C4-2B (cell line): ENCODE measurements around the gene PRKCD.

Source experiments
- H3K27ac ChIP-seq: fragments of 450-650 bp; 2 replicates; pipeline ENCODE4 v1.5.1; 2017
- ZFX ChIP-seq: fragments of 450-650 bp; IDR thresholded peaks from 2 replicates; pipeline ENCODE4 v1.6.1; 2017
- TF ChIP-seq, protein P1 (sequence below): fragments of 450-650 bp; conservative IDR thresholded peaks from 2 replicates; pipeline ENCODE4 v1.5.1; 2017; ENCODE audit warnings: mild to moderate bottlenecking

Gene PRKCD

GRCh38 chr3:53217175-53217574 is 56.2 kb downstream of the PRKCD start:
- TF ChIP-seq, protein P1, sequence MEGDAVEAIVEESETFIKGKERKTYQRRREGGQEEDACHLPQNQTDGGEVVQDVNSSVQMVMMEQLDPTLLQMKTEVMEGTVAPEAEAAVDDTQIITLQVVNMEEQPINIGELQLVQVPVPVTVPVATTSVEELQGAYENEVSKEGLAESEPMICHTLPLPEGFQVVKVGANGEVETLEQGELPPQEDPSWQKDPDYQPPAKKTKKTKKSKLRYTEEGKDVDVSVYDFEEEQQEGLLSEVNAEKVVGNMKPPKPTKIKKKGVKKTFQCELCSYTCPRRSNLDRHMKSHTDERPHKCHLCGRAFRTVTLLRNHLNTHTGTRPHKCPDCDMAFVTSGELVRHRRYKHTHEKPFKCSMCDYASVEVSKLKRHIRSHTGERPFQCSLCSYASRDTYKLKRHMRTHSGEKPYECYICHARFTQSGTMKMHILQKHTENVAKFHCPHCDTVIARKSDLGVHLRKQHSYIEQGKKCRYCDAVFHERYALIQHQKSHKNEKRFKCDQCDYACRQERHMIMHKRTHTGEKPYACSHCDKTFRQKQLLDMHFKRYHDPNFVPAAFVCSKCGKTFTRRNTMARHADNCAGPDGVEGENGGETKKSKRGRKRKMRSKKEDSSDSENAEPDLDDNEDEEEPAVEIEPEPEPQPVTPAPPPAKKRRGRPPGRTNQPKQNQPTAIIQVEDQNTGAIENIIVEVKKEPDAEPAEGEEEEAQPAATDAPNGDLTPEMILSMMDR: no peak
- no peak for TF ChIP-seq ZFX
- H3K27ac ChIP-seq: no peak overlapping the region

DNA sequence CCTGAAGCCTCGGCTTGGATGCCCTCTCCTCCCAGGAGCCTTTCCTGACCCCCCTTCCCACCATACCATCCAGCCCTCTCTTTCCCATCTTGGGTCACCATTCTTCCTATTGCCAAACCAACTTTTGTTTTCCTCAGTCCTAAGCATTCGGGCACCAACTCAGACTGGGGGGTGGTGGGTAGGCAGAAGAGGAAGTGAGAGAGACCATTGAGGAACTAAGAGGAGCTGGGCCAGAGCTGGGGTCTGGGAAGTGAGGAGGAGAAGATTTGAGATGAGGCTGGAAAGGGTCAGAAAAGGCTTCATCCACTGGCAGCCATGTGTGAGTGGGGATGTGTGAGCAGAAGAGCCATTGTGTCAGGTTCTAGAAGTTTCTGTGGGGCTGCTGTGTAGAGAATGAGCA is 57.1 kb downstream of the PRKCD start:
- TF ChIP-seq ZFX: no peak
- TF ChIP-seq, protein P1: no peak
- H3K27ac ChIP-seq: no peak overlapping the region

DNA sequence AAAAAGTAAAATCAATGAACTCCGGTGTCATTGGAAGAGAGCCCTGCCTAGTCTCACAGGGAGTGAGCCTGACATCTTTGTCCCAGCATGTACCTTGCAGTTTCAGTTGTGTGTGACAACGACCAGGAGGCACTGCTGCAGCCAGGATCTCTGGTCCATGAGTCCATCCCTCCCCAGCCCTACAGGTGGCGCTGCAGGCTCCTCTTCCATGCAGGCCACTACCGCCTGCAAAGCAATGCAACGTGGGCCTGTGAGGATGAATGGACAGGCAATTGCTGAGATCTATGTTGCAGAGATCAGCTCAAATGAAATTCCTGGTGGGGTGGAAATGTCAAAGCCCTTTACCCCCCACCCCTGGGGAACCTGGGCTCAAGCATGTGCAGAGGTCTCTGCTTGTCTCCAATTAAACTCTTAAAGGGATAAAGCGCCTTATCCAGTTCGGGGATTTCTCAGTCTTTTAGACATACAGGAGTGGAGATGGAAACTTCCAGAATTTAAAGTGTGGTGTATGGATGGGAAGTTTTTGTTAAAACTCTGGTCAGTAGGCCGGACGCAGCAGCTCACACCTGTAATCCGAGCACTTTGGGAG is 59.0 kb downstream of the PRKCD start:
- no peak overlapping the region for H3K27ac ChIP-seq
- TF ChIP-seq, protein P1: peak; percentile 95
- TF ChIP-seq ZFX: no peak

DNA sequence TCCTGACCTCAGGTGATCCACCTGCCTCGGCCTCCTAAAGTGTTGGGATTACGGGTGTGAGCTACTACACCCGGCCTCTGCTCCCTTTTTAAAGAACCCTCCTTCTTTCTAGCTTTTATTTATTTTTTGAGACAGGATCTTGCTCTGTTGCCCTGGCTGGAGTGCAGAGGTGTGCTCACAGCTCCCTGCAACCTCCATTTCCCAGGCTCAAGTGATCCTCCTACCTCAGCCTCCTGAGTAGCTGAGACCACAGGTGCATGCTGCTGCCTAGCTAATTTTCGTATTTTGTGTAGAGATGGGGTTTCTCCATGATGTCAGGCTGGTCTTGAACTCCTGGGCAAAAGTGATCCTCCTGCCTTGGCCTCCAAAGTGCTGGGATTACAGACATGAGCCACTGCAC is 60.3 kb downstream of the PRKCD start:
- no peak overlapping the region for H3K27ac ChIP-seq
- TF ChIP-seq ZFX: no peak
- TF ChIP-seq, protein P1: no peak

DNA sequence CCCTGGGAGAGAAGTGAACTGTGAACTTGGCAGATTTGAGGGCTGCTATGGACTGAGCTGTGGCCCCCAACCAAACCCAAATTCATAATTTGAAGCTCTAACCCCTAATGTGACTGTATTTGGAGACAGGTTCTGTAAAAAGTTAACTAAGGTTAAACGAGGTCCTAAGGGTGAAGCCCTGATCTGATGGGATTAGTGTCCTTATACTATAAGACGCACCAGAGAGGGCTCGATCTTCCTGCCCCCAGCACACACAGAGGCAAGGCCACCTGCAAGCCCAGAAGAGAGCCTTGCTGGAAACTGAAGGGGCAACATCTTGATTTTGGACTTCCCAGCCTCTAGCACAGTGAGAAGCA is 60.8 kb downstream of the PRKCD start:
- TF ChIP-seq ZFX: no peak
- TF ChIP-seq, protein P1: no peak
- H3K27ac ChIP-seq: no peak overlapping the region

DNA sequence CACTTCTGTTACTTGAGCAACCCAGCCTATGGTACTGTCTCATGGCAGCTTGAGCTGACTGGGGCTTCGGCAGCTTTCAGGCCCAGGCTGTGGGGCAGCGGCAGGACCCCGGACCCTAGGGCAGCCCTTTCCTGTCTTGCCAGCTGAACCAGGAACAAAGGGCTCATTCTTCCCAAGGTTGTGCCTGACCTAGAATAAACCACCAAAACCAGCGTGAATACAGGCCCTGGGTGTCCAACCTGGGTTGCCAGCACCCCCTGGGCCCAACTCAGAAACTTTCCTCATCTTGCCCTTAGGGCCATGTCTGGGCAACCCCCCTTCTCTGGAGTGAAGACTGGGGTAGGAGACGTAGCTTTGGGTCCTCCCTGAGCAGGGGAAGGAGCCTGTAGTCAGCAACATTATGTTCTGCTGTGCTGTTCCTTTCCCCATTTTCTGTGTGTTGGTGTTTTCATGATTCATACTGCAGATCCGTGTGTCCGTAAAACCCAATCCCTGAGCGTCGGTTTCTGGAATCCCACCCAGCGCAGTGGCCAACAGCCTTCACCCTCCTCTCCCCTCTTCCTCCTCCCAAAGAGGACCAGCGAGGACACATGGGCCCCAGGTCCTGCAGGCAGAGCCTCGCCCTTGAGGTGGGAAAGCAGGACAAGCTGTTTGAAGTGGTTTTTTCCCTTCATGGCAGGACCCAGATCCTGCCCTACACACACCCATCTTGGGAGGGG is 61.3 kb downstream of the PRKCD start:
- no peak overlapping the region for H3K27ac ChIP-seq
- TF ChIP-seq, protein P1: no peak

DNA sequence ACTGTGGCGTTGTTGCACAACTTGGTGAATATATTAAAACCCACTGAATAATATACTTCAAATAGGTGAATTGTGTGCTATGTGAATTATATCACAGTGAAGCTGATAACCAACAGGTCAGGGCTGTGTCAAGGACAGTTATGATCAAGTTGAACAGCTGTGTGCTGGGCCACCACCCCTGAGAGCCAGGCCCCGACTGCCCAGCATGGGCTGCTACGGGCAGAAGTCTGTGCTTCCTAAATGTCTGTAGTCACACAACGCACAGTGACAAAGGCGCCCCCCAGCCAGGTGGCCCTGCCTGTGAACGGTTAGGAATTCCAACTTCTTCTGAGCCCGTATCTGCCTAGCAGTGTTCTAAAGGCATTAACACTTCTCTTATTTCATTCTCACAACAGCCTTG is 62.0 kb downstream of the PRKCD start:
- TF ChIP-seq, protein P1: no peak
- TF ChIP-seq ZFX: no peak
- H3K27ac ChIP-seq: no peak overlapping the region
